Mesothelial cell of epicardium (in vitro differentiated cells): ENCODE data around the gene LAMC3. TPM values are rescaled to one million over a fixed set of nuclear protein-coding genes. Genes with fewer than 3 reads are reported as not detected.
A peak's percentile ranks its signal among the peaks of the same experiment; 100 is the strongest.
"Not testable (repeated sequence)": the region's sequence is repeated elsewhere in the genome, so short reads cannot be mapped to it uniquely, and the experiment has no call there.

Source experiments
- DNase-seq, 2 experiments: peaks; one replicate each; pipeline ENCODE4 v3.0.0; 2021; ENCODE audit warnings: low spot score in 2 of 2; ENCODE audit not compliant: unreplicated experiment in 2 of 2
- H3K27ac Mint-ChIP-seq: 2 replicates; pipeline ENCODE4 v1.8.0; 2021; ENCODE audit warnings: mixed read lengths
- H3K27me3 Mint-ChIP-seq: 2 replicates; pipeline ENCODE4 v1.8.0; 2021; ENCODE audit warnings: low read depth, mixed read lengths
- H3K36me3 Mint-ChIP-seq: 2 replicates; pipeline ENCODE4 v1.8.0; 2021; ENCODE audit warnings: mixed read lengths
- H3K4me1 Mint-ChIP-seq: 2 replicates; pipeline ENCODE4 v1.8.0; 2021; ENCODE audit warnings: mixed read lengths
- H3K4me3 Mint-ChIP-seq: 2 replicates; pipeline ENCODE4 v1.8.0; 2021; ENCODE audit warnings: mild to moderate bottlenecking, moderate library complexity, mixed read lengths
- H3K9me3 Mint-ChIP-seq: 2 replicates; pipeline ENCODE4 v1.8.0; 2021; ENCODE audit warnings: mixed read lengths
- CTCF ChIP-seq: fragments of 200-600 bp; sonication (generic); IDR thresholded peaks from one replicate; pipeline ENCODE4 v1.5.0; 2021; ENCODE audit warnings: antibody characterized with exemption; ENCODE audit not compliant: unreplicated experiment
- total RNA-seq: library from RNA; stranded (reverse); gene quantifications from 3 replicates; pipeline ENCODE4 v1.2.1, GENCODE V29; 2021

Gene LAMC3
- total RNA-seq, 1 donor from 2014 or later = 18.3 TPM

- Mint-ChIP-seq H3K4me3 (no peak overlapping the region), H3K9me3 (no peaks in the 10 kb centered on the region), H3K27me3 (peaks cover 29% of the 10 kb centered on the region), H3K27ac (no peak overlapping the region), H3K36me3 (no peaks in the 10 kb centered on the region), H3K4me1 (peaks cover 14% of the 10 kb centered on the region)
- TF ChIP-seq CTCF = no peak
- DNase-seq = no peak
These were observed 89.6 kb downstream of the LAMC3 start for GRCh38 chr9:131098391-131099101.

GRCh38 chr9:131099102-131099606 is 90.2 kb downstream of the LAMC3 start:
- H3K36me3 Mint-ChIP-seq = no peaks in the 10 kb centered on the region
- no peaks in the 10 kb centered on the region for H3K9me3 Mint-ChIP-seq
- no peak for TF ChIP-seq CTCF
- H3K4me3 Mint-ChIP-seq = peak overlapping the region; percentile 21
- no peak overlapping the region for H3K27ac Mint-ChIP-seq
- no peak for DNase-seq
- peaks cover 25% of the 10 kb centered on the region for H3K27me3 Mint-ChIP-seq
- peaks cover 14% of the 10 kb centered on the region for H3K4me1 Mint-ChIP-seq

- not testable (repeated sequence) for H3K36me3 Mint-ChIP-seq, DNase-seq, H3K9me3 Mint-ChIP-seq, H3K4me3 Mint-ChIP-seq, H3K27ac Mint-ChIP-seq
- Mint-ChIP-seq H3K27me3 (peaks cover 18% of the 10 kb centered on the region), H3K4me1 (peaks cover 14% of the 10 kb centered on the region)
These were observed 90.9 kb downstream of the LAMC3 start for GRCh38 chr9:131099845-131100244.

- Mint-ChIP-seq H3K27me3 (peaks cover 12% of the 10 kb centered on the region), H3K4me3 (no peak overlapping the region), H3K9me3 (no peaks in the 10 kb centered on the region), H3K4me1 (peaks cover 14% of the 10 kb centered on the region), H3K27ac (no peak overlapping the region), H3K36me3 (no peaks in the 10 kb centered on the region)
- DNase-seq = no peak
- TF ChIP-seq CTCF = no peak
These were observed 91.5 kb downstream of the LAMC3 start for GRCh38 chr9:131100445-131100844.

GRCh38 chr9:131101207-131101964 is 92.4 kb downstream of the LAMC3 start:
- no peaks in the 10 kb centered on the region for H3K9me3 Mint-ChIP-seq
- H3K4me1 Mint-ChIP-seq = peaks cover 10% of the 10 kb centered on the region
- H3K27ac Mint-ChIP-seq = no peak overlapping the region
- DNase-seq = no peak
- no peak overlapping the region for H3K4me3 Mint-ChIP-seq
- TF ChIP-seq CTCF = no peak
- H3K36me3 Mint-ChIP-seq = peaks cover 2% of the 10 kb centered on the region
- peaks cover 5% of the 10 kb centered on the region for H3K27me3 Mint-ChIP-seq

- Mint-ChIP-seq H3K4me1 (peaks cover 5% of the 10 kb centered on the region), H3K4me3 (no peak overlapping the region), H3K9me3 (no peaks in the 10 kb centered on the region), H3K36me3 (peaks cover 2% of the 10 kb centered on the region), H3K27me3 (no peaks in the 10 kb centered on the region), H3K27ac (no peak overlapping the region)
- no peak for DNase-seq
- no peak for TF ChIP-seq CTCF
These were observed 94.0 kb downstream of the LAMC3 start for GRCh38 chr9:131103024-131103423.
